ENCODE measurements around the gene MSGN1. TPM values are rescaled to one million over a fixed set of nuclear protein-coding genes. Genes with fewer than 3 reads are reported as not detected.
A peak's percentile ranks its signal among the peaks of the same experiment; 100 is the strongest.

Gene MSGN1, protein sequence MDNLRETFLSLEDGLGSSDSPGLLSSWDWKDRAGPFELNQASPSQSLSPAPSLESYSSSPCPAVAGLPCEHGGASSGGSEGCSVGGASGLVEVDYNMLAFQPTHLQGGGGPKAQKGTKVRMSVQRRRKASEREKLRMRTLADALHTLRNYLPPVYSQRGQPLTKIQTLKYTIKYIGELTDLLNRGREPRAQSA
- not detected for total RNA-seq

DNA sequence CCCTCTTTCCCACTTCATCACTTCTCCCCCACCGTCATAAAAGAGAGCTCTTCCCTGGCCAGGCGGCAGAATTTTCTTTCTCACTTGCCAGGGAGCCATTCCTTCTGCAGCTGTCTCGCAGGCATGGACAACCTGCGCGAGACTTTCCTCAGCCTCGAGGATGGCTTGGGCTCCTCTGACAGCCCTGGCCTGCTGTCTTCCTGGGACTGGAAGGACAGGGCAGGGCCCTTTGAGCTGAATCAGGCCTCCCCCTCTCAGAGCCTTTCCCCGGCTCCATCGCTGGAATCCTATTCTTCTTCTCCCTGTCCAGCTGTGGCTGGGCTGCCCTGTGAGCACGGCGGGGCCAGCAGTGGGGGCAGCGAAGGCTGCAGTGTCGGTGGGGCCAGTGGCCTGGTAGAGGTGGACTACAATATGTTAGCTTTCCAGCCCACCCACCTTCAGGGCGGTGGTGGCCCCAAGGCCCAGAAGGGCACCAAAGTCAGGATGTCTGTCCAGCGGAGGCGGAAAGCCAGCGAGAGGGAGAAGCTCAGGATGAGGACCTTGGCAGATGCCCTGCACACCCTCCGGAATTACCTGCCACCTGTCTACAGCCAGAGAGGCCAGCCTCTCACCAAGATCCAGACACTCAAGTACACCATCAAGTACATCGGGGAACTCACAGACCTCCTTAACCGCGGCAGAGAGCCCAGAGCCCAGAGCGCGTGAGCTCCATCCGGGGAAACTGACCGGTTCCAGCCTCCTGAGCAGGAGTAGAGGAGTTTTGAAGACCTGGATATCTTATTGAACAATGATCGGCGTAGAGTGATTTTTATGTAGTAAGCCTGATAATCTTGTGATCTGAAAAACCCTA, at the start of gene MSGN1:
TSS of gene MSGN1 (plus strand) at position 65 of the 850 bp plus-strand sequence. CDS start at position 124, 59 bp downstream.
- no peaks in the 10 kb centered on the region for H3K9me3 Mint-ChIP-seq
- H3K36me3 Mint-ChIP-seq (ENCODE audit: low read depth) = no peaks in the 10 kb centered on the region
- peaks cover 3% of the 10 kb centered on the region for H3K4me1 Mint-ChIP-seq
- ATAC-seq (replicated peaks) = no peak
- no peak within 1 kb of the TSS for H3K4me3 Mint-ChIP-seq
- H3K27ac Mint-ChIP-seq = no peak within 1 kb of the TSS
- H3K27me3 Mint-ChIP-seq = peaks cover 35% of the 10 kb centered on the region

DNA sequence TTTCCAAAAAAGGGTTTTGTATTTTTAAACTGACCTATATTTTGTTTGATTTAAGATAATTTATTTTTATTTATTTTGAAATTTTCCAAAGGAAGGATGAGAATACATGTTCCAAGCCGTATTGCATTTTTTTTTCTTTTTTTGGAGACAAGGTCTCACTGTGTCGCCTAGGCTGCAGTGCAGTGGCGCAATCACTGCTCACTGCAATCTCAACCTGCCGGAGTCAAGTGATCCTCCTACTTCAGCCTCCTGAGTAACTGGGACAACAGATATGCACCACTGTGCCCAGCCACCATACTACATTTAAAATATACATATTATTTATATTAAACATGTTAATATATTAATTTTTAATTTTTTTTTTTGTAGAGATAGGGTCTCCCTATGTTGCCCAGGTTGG, 47.4 kb upstream of the MSGN1 start:
- Mint-ChIP-seq H3K36me3 (ENCODE audit: low read depth) (peaks cover 40% of the 10 kb centered on the region), H3K27me3 (no peaks in the 10 kb centered on the region), H3K4me1 (no peaks in the 10 kb centered on the region), H3K4me3 (no peak overlapping the region), H3K27ac (no peak overlapping the region), H3K9me3 (no peaks in the 10 kb centered on the region)
- no peak for ATAC-seq (replicated peaks)

DNA sequence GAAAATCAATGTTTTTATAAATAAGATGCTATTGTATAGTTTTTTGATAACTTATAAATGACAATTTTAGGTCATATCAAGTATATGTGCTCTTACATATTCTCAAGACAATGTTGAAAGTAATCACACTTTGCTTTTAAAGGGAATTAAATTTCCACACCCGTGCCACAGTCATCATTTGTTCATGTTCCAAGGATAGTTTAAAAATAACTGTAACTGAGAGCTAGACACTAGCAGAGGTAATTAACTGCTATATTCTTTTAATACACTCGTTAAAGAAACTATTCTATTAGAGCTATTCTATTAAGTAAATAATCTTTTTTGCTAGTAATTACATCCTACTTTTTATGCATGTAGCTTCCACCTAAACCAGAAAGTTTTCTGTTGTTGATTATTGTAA, 44.3 kb upstream of the MSGN1 start:
- ATAC-seq (replicated peaks) = no peak
- Mint-ChIP-seq H3K9me3 (no peaks in the 10 kb centered on the region), H3K27me3 (no peaks in the 10 kb centered on the region), H3K36me3 (ENCODE audit: low read depth) (peaks cover 42% of the 10 kb centered on the region), H3K27ac (no peak overlapping the region), H3K4me3 (no peak overlapping the region), H3K4me1 (no peaks in the 10 kb centered on the region)

DNA sequence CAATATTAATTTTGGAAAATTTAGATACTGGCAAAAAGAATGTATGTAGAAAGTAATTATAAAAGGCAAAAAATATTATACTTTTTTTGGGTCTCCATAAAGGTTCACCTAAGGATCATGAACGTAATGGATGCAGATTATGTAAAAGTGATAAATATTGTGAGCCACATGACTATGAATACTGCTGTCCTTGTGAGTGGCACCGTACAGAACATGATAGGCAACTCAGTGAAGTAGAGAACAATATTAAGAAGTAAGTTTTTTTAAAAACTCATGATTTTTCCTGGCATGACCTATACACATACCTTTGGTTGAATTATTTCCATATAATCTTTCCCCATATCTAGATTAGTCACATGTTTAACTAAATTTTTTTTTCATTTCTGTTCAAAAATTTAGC, 43.7 kb upstream of the MSGN1 start:
- H3K4me3 Mint-ChIP-seq = no peak overlapping the region
- H3K27ac Mint-ChIP-seq = no peak overlapping the region
- H3K4me1 Mint-ChIP-seq = no peaks in the 10 kb centered on the region
- no peaks in the 10 kb centered on the region for H3K27me3 Mint-ChIP-seq
- H3K36me3 Mint-ChIP-seq (ENCODE audit: low read depth) = peaks cover 36% of the 10 kb centered on the region
- no peak for ATAC-seq (replicated peaks)
- H3K9me3 Mint-ChIP-seq = no peaks in the 10 kb centered on the region

DNA sequence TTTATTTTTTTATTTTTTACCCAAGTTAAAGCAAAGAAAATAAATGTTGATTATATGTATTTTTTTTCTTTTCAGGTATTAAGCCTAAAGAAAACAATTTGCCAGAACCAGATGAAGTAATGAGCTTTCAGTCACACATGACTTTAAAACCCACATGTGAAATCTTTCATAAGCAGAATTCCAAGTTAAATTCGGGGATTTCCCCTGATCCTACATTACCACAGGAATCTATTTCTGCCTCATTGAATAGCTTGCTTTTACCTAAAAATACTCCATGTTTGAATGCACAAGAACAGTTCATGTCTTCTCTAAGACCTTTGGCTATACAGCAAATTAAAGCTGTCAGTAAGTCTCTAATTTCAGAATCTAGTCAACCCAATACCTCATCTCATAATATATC, 35.7 kb upstream of the MSGN1 start:
- no peak overlapping the region for H3K4me3 Mint-ChIP-seq
- no peak for ATAC-seq (replicated peaks)
- H3K27ac Mint-ChIP-seq = no peak overlapping the region
- H3K36me3 Mint-ChIP-seq (ENCODE audit: low read depth) = peaks cover 40% of the 10 kb centered on the region
- no peaks in the 10 kb centered on the region for H3K4me1 Mint-ChIP-seq
- H3K9me3 Mint-ChIP-seq = no peaks in the 10 kb centered on the region
- no peaks in the 10 kb centered on the region for H3K27me3 Mint-ChIP-seq

DNA sequence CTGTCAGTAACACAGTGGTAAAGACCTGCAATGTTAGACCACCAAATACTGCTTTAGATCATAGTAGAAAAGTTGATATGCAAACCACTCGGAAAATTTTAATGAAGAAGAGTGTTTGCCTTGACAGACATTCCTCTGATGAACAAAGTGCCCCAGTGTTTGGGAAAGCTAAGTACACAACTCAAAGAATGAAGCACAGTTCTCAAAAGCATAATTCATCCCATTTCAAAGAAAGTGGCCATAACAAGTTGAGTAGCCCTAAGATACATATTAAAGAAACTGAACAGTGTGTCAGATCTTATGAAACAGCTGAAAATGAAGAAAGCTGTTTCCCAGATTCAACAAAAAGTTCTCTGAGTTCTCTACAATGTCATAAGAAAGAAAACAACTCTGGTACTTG, 34.8 kb upstream of the MSGN1 start:
- H3K27ac Mint-ChIP-seq = no peak overlapping the region
- H3K36me3 Mint-ChIP-seq (ENCODE audit: low read depth) = peaks cover 32% of the 10 kb centered on the region

DNA sequence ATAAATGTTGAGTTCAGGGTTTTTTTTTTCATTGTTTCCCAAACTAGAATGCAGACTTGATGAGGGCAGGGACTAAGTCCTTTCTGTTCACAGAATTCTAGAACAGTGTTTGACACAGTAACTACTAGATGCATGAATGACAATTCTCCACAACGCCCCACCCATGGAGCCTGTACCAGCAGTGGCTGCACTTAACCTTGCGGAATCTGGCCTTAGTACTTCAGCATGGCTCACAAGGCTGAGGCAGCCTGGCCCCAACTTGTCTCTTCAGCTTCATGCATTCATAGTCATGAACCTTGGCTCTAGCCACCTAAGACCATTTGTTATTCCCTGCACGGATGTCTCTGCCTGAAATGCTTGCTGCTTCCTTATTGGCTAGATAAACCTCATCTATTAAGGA, 29.5 kb upstream of the MSGN1 start:
- ATAC-seq (replicated peaks) = no peak
- peaks cover 12% of the 10 kb centered on the region for H3K27me3 Mint-ChIP-seq
- H3K4me1 Mint-ChIP-seq = no peaks in the 10 kb centered on the region
- no peak overlapping the region for H3K4me3 Mint-ChIP-seq
- no peaks in the 10 kb centered on the region for H3K9me3 Mint-ChIP-seq
- no peak overlapping the region for H3K27ac Mint-ChIP-seq
- peaks cover 2% of the 10 kb centered on the region for H3K36me3 Mint-ChIP-seq (ENCODE audit: low read depth)

More for the DNA sequence above, 34.8 kb upstream of the MSGN1 start:
- no peak for ATAC-seq (replicated peaks)
- H3K4me1 Mint-ChIP-seq = no peaks in the 10 kb centered on the region
- H3K27me3 Mint-ChIP-seq = no peaks in the 10 kb centered on the region
- H3K4me3 Mint-ChIP-seq = no peak overlapping the region
- no peaks in the 10 kb centered on the region for H3K9me3 Mint-ChIP-seq

DNA sequence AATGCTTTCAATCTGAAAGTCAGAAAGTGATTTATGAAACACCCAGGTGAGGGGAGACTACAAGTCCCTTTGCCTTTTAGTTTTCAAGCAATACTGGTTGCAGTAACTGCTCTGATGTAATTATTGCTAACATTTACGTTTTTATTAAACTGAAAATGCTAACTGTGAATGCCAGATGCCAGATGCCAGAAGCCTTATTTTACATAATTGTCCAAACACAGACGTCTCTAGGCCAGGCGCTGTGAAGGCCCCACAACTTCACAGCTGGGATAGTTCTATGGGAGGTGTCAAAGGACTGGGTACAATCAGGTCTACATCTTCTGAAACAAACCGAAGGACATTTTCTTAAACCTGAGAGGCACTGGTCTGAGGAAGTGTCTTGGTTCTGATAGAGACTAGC, 27.5 kb upstream of the MSGN1 start:
- Mint-ChIP-seq H3K27me3 (peaks cover 26% of the 10 kb centered on the region), H3K27ac (no peak overlapping the region), H3K9me3 (no peaks in the 10 kb centered on the region), H3K4me1 (no peaks in the 10 kb centered on the region), H3K4me3 (no peak overlapping the region), H3K36me3 (ENCODE audit: low read depth) (no peaks in the 10 kb centered on the region)
- ATAC-seq (replicated peaks) = no peak

DNA sequence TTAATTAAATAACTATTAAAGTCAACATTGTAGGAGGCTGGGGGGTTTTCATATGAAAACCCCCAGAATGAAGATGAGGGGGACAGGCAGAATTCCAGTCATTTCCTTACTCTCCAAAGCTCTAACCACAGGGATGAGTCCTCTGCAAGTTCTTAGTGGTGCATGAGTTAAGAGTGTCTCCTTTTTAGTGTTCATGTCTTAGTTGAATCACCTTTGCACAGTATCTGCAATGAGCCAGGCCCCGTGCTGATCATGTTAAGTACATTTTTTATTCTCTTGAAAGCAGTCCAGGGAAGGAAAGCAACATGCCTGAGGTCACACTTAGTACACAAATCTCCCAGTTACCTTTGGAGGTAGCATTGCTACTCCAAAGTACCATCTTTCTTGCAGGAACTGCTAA, 25.7 kb upstream of the MSGN1 start:
- H3K4me1 Mint-ChIP-seq = no peaks in the 10 kb centered on the region
- no peaks in the 10 kb centered on the region for H3K9me3 Mint-ChIP-seq
- no peak overlapping the region for H3K27ac Mint-ChIP-seq
- peak; percentile 34 for ATAC-seq (replicated peaks)
- peaks cover 36% of the 10 kb centered on the region for H3K27me3 Mint-ChIP-seq
- no peak overlapping the region for H3K4me3 Mint-ChIP-seq
- H3K36me3 Mint-ChIP-seq (ENCODE audit: low read depth) = no peaks in the 10 kb centered on the region

DNA sequence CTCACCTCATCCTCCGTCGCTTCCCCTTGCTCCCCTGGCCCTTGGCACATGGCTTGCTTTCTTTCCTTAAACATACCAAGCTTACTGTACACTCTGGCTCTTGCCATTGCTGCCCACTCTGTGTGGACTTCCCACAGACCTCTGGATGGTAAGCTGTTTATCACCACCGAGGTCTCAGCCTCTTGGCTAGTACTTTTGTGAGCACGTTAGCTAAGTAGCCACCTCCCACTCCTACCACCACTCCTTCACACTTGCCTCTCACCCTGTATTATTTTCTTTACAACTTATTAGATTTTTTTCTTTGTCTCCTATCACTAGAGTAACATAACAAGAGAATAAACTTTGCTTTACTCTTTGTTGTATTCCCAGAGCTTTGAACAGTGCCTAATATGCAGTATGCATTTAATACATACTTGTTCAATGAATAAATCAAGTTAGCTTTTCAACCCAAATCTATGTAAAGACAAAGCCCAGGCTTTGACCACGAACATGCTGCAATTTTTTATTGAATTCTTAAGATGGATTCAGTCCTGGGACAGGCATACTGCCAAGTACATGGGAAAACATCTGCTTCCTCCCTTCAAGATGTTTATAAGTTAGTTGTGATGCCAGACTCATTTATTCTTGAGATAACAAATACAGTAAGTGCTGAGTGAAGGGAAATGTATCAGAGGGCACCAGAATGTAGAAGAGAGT, 25.0 kb upstream of the MSGN1 start:
- Mint-ChIP-seq H3K4me3 (no peak overlapping the region), H3K27me3 (peaks cover 37% of the 10 kb centered on the region), H3K9me3 (no peaks in the 10 kb centered on the region), H3K27ac (no peak overlapping the region), H3K4me1 (no peaks in the 10 kb centered on the region), H3K36me3 (ENCODE audit: low read depth) (no peaks in the 10 kb centered on the region)
- no peak for ATAC-seq (replicated peaks)

DNA sequence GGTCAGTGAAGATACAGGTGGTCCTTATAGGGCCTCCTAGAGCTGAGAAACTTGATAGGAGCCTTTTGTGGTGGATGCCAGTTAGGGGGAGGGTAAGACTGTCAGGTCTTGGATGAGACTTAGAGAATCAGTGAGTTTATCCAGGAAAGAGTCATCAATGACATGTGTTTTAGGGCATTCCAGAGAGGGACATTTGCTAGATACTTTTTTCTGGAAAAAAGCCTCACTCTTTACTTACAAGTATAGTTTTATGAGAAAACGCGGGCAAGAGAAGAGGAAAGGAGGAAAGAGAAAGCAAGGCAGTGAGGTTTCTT, 24.5 kb upstream of the MSGN1 start:
- Mint-ChIP-seq H3K36me3 (ENCODE audit: low read depth) (no peaks in the 10 kb centered on the region), H3K27ac (no peak overlapping the region), H3K9me3 (no peaks in the 10 kb centered on the region), H3K4me1 (no peaks in the 10 kb centered on the region), H3K4me3 (no peak overlapping the region), H3K27me3 (peaks cover 41% of the 10 kb centered on the region)
- no peak for ATAC-seq (replicated peaks)

DNA sequence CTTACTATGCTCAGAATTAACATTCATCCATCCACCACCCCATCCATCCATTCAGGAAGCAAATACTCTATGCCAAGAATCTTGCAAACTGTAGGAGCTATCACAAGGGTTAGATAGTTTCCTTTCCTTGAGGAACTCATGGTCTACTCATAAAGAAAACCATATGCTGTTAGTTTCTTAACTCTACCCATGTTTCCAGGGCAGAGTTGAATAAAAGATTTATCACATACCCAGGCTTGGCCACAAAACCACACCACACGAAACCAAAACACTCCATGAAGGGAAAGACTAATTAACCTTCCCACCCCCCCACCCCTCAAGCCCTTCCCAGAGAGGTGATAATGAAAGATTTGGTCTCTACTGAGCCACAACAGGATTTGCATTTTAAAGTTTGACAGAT, 23.7 kb upstream of the MSGN1 start:
- no peak overlapping the region for H3K4me3 Mint-ChIP-seq

DNA sequence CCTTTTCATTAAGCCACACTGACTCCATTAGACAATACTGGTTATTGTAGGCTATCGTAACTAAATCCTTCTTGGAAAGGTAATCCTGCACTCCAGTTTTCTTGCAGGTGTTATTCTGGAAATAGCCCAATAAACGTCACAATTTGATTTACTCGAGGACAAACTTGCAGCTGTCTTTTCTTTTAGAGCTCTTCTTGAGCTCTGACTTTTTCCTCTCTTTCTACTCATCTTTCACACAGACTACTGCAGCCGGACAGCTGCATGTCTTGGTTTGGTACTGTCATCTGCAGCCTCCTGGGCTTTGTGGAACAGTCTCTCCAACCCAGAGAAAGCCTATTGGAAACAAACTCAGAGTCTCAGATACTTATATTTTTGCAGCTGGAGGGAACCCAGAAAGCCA, 23.0 kb upstream of the MSGN1 start:
- no peaks in the 10 kb centered on the region for H3K9me3 Mint-ChIP-seq
- H3K36me3 Mint-ChIP-seq (ENCODE audit: low read depth) = no peaks in the 10 kb centered on the region
- no peak overlapping the region for H3K27ac Mint-ChIP-seq
- H3K27me3 Mint-ChIP-seq = peaks cover 44% of the 10 kb centered on the region
- ATAC-seq (replicated peaks) = no peak
- no peak overlapping the region for H3K4me3 Mint-ChIP-seq
- H3K4me1 Mint-ChIP-seq = no peaks in the 10 kb centered on the region

More for the DNA sequence above, 23.7 kb upstream of the MSGN1 start:
- ATAC-seq (replicated peaks) = no peak
- H3K36me3 Mint-ChIP-seq (ENCODE audit: low read depth) = no peaks in the 10 kb centered on the region
- no peaks in the 10 kb centered on the region for H3K9me3 Mint-ChIP-seq
- peaks cover 41% of the 10 kb centered on the region for H3K27me3 Mint-ChIP-seq
- H3K4me1 Mint-ChIP-seq = no peaks in the 10 kb centered on the region
- no peak overlapping the region for H3K27ac Mint-ChIP-seq

DNA sequence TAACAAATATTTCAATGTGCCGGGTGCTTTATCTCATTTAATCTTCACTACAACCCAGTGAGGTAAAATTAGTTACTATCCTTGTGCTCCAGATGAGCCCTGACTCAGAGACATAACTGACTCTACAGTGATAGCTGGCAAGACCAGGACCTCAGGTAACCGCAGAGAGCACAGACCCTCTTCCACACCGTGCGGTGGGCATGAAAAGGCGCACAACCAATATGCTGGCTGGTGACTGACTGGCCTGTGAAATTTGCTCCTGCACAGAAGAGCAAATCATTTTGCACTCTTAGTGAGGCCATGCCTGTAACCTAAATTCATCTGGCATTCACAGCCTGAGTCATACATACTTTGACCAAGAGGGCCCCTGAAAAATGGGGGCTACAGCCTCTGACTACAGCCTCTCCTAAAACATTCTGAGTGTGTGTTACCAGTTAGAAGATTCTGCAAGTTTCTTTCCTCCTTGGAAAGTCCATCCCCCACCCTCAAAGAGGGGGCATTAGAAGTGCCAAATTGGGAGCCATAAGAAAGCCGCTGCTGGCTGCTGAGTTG, 22.4 kb upstream of the MSGN1 start:
- no peak for ATAC-seq (replicated peaks)
- Mint-ChIP-seq H3K27ac (no peak overlapping the region), H3K4me3 (no peak overlapping the region), H3K36me3 (ENCODE audit: low read depth) (no peaks in the 10 kb centered on the region), H3K4me1 (no peaks in the 10 kb centered on the region), H3K9me3 (no peaks in the 10 kb centered on the region), H3K27me3 (peaks cover 44% of the 10 kb centered on the region)

DNA sequence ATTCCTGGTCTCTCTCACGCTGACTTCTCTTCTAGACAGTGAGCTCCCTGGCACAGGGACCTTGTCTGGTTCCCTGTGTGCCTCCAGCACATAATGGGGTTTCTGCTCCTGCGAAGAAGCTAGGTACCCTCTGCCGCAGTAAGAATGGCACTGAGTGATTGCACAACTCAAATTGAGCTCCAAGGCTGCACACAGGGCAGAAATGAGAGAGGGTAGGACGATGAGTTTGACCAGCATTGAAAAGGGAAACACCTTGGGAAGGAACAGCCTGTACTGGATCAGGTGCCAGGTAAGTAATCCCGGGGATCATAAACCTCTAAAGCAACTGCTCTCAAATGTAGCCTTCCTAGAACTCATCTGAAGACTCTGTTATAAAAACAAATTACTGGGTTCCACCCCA, 21.0 kb upstream of the MSGN1 start:
- no peak overlapping the region for H3K4me3 Mint-ChIP-seq
- H3K27ac Mint-ChIP-seq = no peak overlapping the region
- peaks cover 44% of the 10 kb centered on the region for H3K27me3 Mint-ChIP-seq
- no peaks in the 10 kb centered on the region for H3K4me1 Mint-ChIP-seq
- H3K36me3 Mint-ChIP-seq (ENCODE audit: low read depth) = no peaks in the 10 kb centered on the region
- H3K9me3 Mint-ChIP-seq = no peaks in the 10 kb centered on the region
- ATAC-seq (replicated peaks) = no peak
